D721Med (cell line): ENCODE results near the gene RFNG.

Source experiments
- DNase-seq: peaks from one replicate; pipeline ENCODE4 v3.0.0; 2011; ENCODE audit warnings: low spot score; ENCODE audit not compliant: insufficient read length
- FAIRE-seq: peaks from 2 replicates; lab custom pipeline; 2011; peaks lifted over from hg19 to GRCh38; lab: Jason Lieb, UNC
- TF ChIP-seq, protein P1 (sequence below): IDR thresholded peaks from 2 replicates; pipeline ENCODE4 v1.5.1; 2012; ENCODE audit warnings: mild to moderate bottlenecking, control low read depth; ENCODE audit not compliant: insufficient read depth; ENCODE audit errors: missing control alignments

Gene RFNG

GRCh38 chr17:82016875-82017459 is 34.6 kb downstream of the RFNG start:
- TF ChIP-seq, protein P1, sequence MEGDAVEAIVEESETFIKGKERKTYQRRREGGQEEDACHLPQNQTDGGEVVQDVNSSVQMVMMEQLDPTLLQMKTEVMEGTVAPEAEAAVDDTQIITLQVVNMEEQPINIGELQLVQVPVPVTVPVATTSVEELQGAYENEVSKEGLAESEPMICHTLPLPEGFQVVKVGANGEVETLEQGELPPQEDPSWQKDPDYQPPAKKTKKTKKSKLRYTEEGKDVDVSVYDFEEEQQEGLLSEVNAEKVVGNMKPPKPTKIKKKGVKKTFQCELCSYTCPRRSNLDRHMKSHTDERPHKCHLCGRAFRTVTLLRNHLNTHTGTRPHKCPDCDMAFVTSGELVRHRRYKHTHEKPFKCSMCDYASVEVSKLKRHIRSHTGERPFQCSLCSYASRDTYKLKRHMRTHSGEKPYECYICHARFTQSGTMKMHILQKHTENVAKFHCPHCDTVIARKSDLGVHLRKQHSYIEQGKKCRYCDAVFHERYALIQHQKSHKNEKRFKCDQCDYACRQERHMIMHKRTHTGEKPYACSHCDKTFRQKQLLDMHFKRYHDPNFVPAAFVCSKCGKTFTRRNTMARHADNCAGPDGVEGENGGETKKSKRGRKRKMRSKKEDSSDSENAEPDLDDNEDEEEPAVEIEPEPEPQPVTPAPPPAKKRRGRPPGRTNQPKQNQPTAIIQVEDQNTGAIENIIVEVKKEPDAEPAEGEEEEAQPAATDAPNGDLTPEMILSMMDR = no peak
- DNase-seq = no peak
- FAIRE-seq = no peak

DNA sequence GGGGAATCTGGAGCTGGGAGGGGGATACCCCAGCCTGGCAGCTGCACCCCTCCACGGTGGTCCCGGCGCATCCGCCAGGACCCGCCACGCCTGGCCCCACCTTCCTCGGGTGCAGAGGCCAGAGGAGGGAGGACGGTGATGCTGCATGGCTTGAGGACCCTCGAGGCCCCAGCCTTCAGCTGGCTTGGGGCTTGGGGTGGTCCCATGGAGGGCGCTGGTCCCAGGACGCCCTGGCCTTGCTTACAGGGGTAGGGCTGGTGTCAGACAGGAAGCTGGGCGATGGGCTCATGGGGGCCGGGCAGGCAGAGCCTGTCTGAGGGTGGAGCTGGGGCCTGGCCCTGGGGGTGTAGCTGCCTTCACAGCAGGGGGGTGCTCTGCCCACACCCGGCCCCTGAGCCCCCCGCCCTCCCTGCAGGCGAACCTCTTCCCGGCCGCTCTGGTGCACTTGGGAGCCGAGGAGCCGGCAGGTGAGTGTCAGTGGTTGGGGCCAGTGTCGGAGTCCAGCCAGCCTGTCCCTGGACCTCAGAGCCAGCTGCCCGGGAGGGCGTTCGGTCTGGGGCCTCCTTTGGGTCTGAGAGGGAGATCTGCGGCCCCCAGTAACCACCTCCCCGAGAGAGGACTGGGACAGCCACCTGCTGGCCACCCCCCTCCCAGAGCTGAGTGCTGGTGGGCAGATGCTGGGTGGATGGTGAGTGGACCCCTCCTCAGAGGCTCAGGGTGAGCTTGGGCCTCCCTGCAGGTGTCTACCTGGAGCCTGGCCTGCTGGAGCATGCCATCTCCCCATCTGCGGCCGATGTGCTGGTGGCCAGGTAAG is 35.3 kb downstream of the RFNG start:
- FAIRE-seq = no peak
- DNase-seq = no peak
- TF ChIP-seq, protein P1 = no peak

DNA sequence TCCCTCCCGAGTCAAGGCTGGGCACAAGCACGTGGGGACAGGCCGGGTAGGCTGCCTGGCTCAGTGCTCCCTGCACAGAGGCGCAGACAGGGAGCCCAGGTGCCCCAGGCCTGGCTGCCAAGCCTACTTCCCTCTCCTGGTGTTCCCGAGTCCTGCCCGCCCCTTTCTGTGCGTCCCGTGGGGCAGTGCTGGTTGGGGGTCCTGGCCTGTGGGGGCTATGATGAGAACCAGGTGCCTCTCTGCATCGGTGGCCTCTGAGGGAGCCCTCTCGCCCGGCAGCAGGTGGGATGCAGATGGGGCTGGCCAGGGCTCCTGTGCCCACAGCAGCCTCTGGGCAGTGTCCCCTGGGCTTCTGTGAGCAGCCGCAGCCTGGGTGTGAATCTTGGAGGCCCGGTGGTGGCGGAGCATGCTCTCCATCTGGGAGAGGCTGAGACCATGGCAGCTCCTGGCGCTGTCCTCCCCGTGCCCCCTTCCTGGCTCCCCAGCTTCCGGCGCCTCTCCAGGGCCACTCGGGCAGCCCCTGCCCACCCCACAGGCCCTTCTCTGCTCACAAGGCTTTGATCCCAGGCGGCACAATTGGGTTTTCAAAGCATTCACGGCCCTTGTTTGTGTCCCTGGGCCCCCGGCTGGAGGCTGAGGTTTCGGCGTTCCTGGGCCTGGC is 36.2 kb downstream of the RFNG start:
- no peak for FAIRE-seq
- TF ChIP-seq, protein P1 = no peak

GRCh38 chr17:82014971-82015310 is 36.7 kb downstream of the RFNG start:
- FAIRE-seq (no peak), DNase-seq (no peak)
- TF ChIP-seq, protein P1 = no peak

More for the DNA sequence above, 36.2 kb downstream of the RFNG start:
- DNase-seq = no peak

DNA sequence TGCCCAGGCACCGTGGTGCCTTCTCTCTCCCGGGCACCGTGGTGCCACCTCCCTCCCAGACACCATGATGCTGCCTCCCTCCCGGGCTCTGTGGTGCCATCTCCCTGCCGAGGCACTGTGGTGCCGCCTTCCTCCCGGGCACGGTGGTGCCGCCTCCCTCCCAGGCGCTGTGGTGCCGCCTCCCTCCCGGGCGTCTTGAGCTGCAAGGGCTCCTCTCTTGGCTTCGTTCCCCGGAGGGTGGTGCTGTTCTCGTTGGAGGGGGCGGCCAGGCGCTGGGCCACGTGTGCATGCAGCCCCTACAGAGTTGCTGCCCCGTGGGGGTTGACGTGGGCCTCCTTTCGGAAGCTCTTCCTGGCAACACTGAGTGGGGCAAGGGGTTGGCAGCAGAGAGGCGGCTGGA is 37.2 kb downstream of the RFNG start:
- DNase-seq (no peak), FAIRE-seq (no peak)
- TF ChIP-seq, protein P1 = no peak

GRCh38 chr17:82013772-82014321 is 37.8 kb downstream of the RFNG start:
- DNase-seq = no peak
- FAIRE-seq = no peak
- TF ChIP-seq, protein P1 = no peak
